Smooth muscle cell of the brain vasculature (primary cell): ENCODE results near the gene IGFBP5.

Source experiments
- DNase-seq: peaks from one replicate; pipeline ENCODE4 v3.0.0-alpha.2; 2012; ENCODE audit warnings: low read depth, low spot score

Gene IGFBP5

GRCh38 chr2:216714376-216714775 is 19.0 kb upstream of the IGFBP5 start:
- no peak for DNase-seq

- peak; percentile 73 for DNase-seq
These were observed 18.5 kb upstream of the IGFBP5 start for GRCh38 chr2:216713691-216714336.

GRCh38 chr2:216711348-216711747 is 16.0 kb upstream of the IGFBP5 start:
- no peak for DNase-seq

- DNase-seq: no peak
These were observed 15.4 kb upstream of the IGFBP5 start for GRCh38 chr2:216710551-216711301.

GRCh38 chr2:216702756-216703155 is 7.4 kb upstream of the IGFBP5 start:
- no peak for DNase-seq

GRCh38 chr2:216701544-216701943 is 6.2 kb upstream of the IGFBP5 start:
- no peak for DNase-seq

- DNase-seq: no peak
These were observed 5.4 kb upstream of the IGFBP5 start for GRCh38 chr2:216700781-216701180.

- no peak for DNase-seq
These were observed 4.8 kb upstream of the IGFBP5 start for GRCh38 chr2:216700088-216700567.

GRCh38 chr2:216698895-216699294 is 3.5 kb upstream of the IGFBP5 start:
- no peak for DNase-seq

GRCh38 chr2:216698293-216698692 is 2.9 kb upstream of the IGFBP5 start:
- DNase-seq: no peak

- DNase-seq: no peak
These were observed 1.6 kb upstream of the IGFBP5 start for GRCh38 chr2:216696751-216697560.

GRCh38 chr2:216696321-216696720 is 972 bp upstream of the IGFBP5 start:
- DNase-seq: no peak

- DNase-seq: no peak
These were observed 527 bp downstream of the IGFBP5 start for GRCh38 chr2:216694826-216695217.

- DNase-seq: no peak
These were observed 1.1 kb downstream of the IGFBP5 start for GRCh38 chr2:216694082-216694825.

- no peak for DNase-seq
These were observed 1.8 kb downstream of the IGFBP5 start for GRCh38 chr2:216693414-216694080.

- DNase-seq: no peak
These were observed 2.5 kb downstream of the IGFBP5 start for GRCh38 chr2:216692636-216693413.

- DNase-seq: no peak
These were observed 4.3 kb downstream of the IGFBP5 start for GRCh38 chr2:216690853-216691741.

- DNase-seq: no peak
These were observed 4.9 kb downstream of the IGFBP5 start for GRCh38 chr2:216690456-216690852.

- DNase-seq: no peak
These were observed 6.0 kb downstream of the IGFBP5 start for GRCh38 chr2:216689397-216689796.
